Type B pancreatic cell (in vitro differentiated cells): Measurements from ENCODE around the gene LYRM4. TPM values are rescaled to one million over a fixed set of nuclear protein-coding genes. Genes with fewer than 3 reads are reported as not detected.

ENCODE experiments used
- DNase-seq: peaks from one replicate; pipeline ENCODE4 v3.0.0; 2021; ENCODE audit warnings: mixed read lengths; ENCODE audit not compliant: unreplicated experiment; ENCODE audit errors: extremely low spot score
- H3K27ac Mint-ChIP-seq: 2 replicates; pipeline ENCODE4 v1.8.0; 2021; ENCODE audit warnings: mild to moderate bottlenecking, mixed read lengths
- H3K27me3 Mint-ChIP-seq: 2 replicates; pipeline ENCODE4 v1.8.0; 2021; ENCODE audit warnings: mixed read lengths
- H3K36me3 Mint-ChIP-seq: 2 replicates; pipeline ENCODE4 v1.8.0; 2021; ENCODE audit warnings: mixed read lengths
- H3K4me1 Mint-ChIP-seq: one replicate; pipeline ENCODE4 v1.8.0; 2021; ENCODE audit warnings: mixed read lengths; ENCODE audit not compliant: unreplicated experiment
- H3K4me3 Mint-ChIP-seq: 2 replicates; pipeline ENCODE4 v1.8.0; 2021; ENCODE audit warnings: mild to moderate bottlenecking, mixed read lengths
- H3K9me3 Mint-ChIP-seq: 2 replicates; pipeline ENCODE4 v1.8.0; 2021; ENCODE audit warnings: mixed read lengths
- CTCF ChIP-seq: fragments of 200-600 bp; sonication (generic); conservative IDR thresholded peaks from 2 replicates; pipeline ENCODE4 v1.5.0; 2021; ENCODE audit warnings: antibody characterized with exemption, mild to moderate bottlenecking
- total RNA-seq: library from RNA; stranded (reverse); gene quantifications from 2 replicates; pipeline ENCODE4 v1.2.1, GENCODE V29; 2021; ENCODE audit warnings: low replicate concordance

The LYRM4 gene
- total RNA-seq, 1 donor from 2014 or later, result 39.5 TPM

GRCh38 chr6:5246141-5247097 lies 14.3 kb downstream of the LYRM4 start:
- no peaks in the 10 kb centered on the region for H3K27me3 Mint-ChIP-seq
- no peak for DNase-seq
- H3K27ac Mint-ChIP-seq, result no peak overlapping the region
- H3K4me1 Mint-ChIP-seq, result peaks cover 21% of the 10 kb centered on the region
- H3K36me3 Mint-ChIP-seq, result peaks cover 10% of the 10 kb centered on the region
- no peaks in the 10 kb centered on the region for H3K9me3 Mint-ChIP-seq
- no peak for TF ChIP-seq CTCF
- H3K4me3 Mint-ChIP-seq, result no peak overlapping the region

- no peak overlapping the region for H3K4me3 Mint-ChIP-seq
- H3K27ac Mint-ChIP-seq, result no peak overlapping the region
- H3K36me3 Mint-ChIP-seq, result no peaks in the 10 kb centered on the region
- H3K9me3 Mint-ChIP-seq, result no peaks in the 10 kb centered on the region
- peaks cover 18% of the 10 kb centered on the region for H3K4me1 Mint-ChIP-seq
- H3K27me3 Mint-ChIP-seq, result no peaks in the 10 kb centered on the region
- DNase-seq, result no peak
- no peak for TF ChIP-seq CTCF
These were observed 17.7 kb downstream of the LYRM4 start for GRCh38 chr6:5243069-5243468.

GRCh38 chr6:5241252-5241651 lies 19.5 kb downstream of the LYRM4 start:
- H3K27me3 Mint-ChIP-seq, result no peaks in the 10 kb centered on the region
- peaks cover 4% of the 10 kb centered on the region for H3K4me1 Mint-ChIP-seq

GRCh38 chr6:5238336-5238735 lies 22.4 kb downstream of the LYRM4 start:
- Mint-ChIP-seq H3K27me3 (no peaks in the 10 kb centered on the region), H3K27ac (no peak overlapping the region), H3K36me3 (peaks cover 4% of the 10 kb centered on the region), H3K4me1 (no peaks in the 10 kb centered on the region), H3K4me3 (no peak overlapping the region), H3K9me3 (no peaks in the 10 kb centered on the region)
- DNase-seq, result no peak
- no peak for TF ChIP-seq CTCF

More at GRCh38 chr6:5241252-5241651, 19.5 kb downstream of the LYRM4 start:
- Mint-ChIP-seq H3K27ac (no peak overlapping the region), H3K4me3 (no peak overlapping the region), H3K36me3 (no peaks in the 10 kb centered on the region), H3K9me3 (no peaks in the 10 kb centered on the region)
- DNase-seq, result no peak
- no peak for TF ChIP-seq CTCF

- Mint-ChIP-seq H3K4me3 (no peak overlapping the region), H3K27ac (no peak overlapping the region), H3K9me3 (no peaks in the 10 kb centered on the region), H3K4me1 (no peaks in the 10 kb centered on the region), H3K27me3 (no peaks in the 10 kb centered on the region), H3K36me3 (peaks cover 4% of the 10 kb centered on the region)
- DNase-seq, result no peak
- TF ChIP-seq CTCF, result no peak
These were observed 22.9 kb downstream of the LYRM4 start for GRCh38 chr6:5237805-5238204.
